ENCODE data around the gene ZBTB16. TPM values are rescaled to one million over a fixed set of nuclear protein-coding genes. Genes with fewer than 3 reads are reported as not detected.

ZBTB16 gene
- total and polyA plus RNA-seq, 8 donors, result 7.9 to 318 (median 55.3) TPM

GRCh38 chr11:114088836-114089235 is 29.3 kb downstream of the ZBTB16 start:
- TF ChIP-seq, protein P1, sequence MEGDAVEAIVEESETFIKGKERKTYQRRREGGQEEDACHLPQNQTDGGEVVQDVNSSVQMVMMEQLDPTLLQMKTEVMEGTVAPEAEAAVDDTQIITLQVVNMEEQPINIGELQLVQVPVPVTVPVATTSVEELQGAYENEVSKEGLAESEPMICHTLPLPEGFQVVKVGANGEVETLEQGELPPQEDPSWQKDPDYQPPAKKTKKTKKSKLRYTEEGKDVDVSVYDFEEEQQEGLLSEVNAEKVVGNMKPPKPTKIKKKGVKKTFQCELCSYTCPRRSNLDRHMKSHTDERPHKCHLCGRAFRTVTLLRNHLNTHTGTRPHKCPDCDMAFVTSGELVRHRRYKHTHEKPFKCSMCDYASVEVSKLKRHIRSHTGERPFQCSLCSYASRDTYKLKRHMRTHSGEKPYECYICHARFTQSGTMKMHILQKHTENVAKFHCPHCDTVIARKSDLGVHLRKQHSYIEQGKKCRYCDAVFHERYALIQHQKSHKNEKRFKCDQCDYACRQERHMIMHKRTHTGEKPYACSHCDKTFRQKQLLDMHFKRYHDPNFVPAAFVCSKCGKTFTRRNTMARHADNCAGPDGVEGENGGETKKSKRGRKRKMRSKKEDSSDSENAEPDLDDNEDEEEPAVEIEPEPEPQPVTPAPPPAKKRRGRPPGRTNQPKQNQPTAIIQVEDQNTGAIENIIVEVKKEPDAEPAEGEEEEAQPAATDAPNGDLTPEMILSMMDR (IDR thresholded peaks at IDR 0.05), result no peak
- TF ChIP-seq POLR2A (IDR thresholded peaks at IDR 0.05) (no peak), EP300 (IDR thresholded peaks at IDR 0.05) (no peak), POLR2AphosphoS5 (IDR thresholded peaks at IDR 0.05) (no peak)
- Histone ChIP-seq H3K27ac (peak overlapping the region in 3 of 5 donors; percentile 7 to 40 (median 9)), H3K4me1 (peaks cover 93 to 100% (median 96%) of the 10 kb centered on the region in 4 donors), H3K4me3 (peak overlapping the region in 1 of 4 donors; percentile 17), H3K27me3 (no peaks in the 10 kb centered on the region), H3K36me3 (peaks cover 18 to 60% (median 49%) of the 10 kb centered on the region in 4 donors), H3K9me3 (no peaks in the 10 kb centered on the region)
- no peak for DNase-seq
- 73 to 92% (median 87%) methylated on average over 7 of the region's 7 CpGs for WGBS, 5 donors
- intact Hi-C loops (cut with DNase I; ENCODE audit: low total_unique reads), result loop anchor here (10.0 kb wide), 1 partner anchor 46 kb away; no protein-coding TSS in a partner anchor

DNA sequence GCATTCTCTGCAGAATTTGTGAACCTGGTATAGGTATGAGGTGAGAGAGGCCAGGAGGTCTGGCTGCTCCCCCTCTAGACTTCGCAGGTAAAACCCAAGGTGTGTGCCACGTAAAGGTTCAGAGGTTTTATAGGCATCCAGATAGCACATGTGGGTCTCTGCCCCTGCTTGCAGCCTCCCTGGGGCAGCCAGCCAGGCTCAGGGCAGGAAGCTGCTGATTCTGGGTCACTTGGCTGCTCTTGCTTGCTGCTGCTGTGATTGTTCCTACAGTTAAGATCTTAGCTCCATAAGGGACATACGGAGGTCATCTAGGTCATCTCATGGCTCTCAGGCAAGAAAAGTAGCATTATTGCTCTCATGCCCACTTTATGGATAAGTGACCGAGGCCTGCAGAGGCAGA is 30.2 kb downstream of the ZBTB16 start:
- DNase-seq, result no peak
- H3K9me3 ChIP-seq, result no peaks in the 10 kb centered on the region
- peak overlapping the region in 3 of 5 donors; percentile 28 to 69 (median 41) for H3K27ac ChIP-seq
- H3K4me1 ChIP-seq, result peaks cover 84 to 97% (median 90%) of the 10 kb centered on the region in 4 donors
- intact Hi-C loops (cut with DNase I; ENCODE audit: low total_unique reads), result loop anchor here (10.0 kb wide), 1 partner anchor 45 kb away; no protein-coding TSS in a partner anchor
- TF ChIP-seq POLR2A (IDR thresholded peaks at IDR 0.05) (no peak), EP300 (IDR thresholded peaks at IDR 0.05) (no peak), POLR2AphosphoS5 (IDR thresholded peaks at IDR 0.05) (no peak)
- TF ChIP-seq, protein P1 (IDR thresholded peaks at IDR 0.05), result no peak
- WGBS, 5 donors, result 72 to 84% (median 79%) methylated on average over 4 of the region's 4 CpGs
- peak overlapping the region in 1 of 4 donors; percentile 21 for H3K4me3 ChIP-seq
- peaks cover 16 to 66% (median 51%) of the 10 kb centered on the region in 4 donors for H3K36me3 ChIP-seq
- H3K27me3 ChIP-seq, result no peaks in the 10 kb centered on the region

GRCh38 chr11:114090225-114090910 is 30.9 kb downstream of the ZBTB16 start:
- Histone ChIP-seq H3K9me3 (no peaks in the 10 kb centered on the region), H3K4me1 (peaks cover 78 to 97% (median 86%) of the 10 kb centered on the region in 4 donors), H3K27me3 (no peaks in the 10 kb centered on the region), H3K36me3 (peaks cover 16 to 68% (median 53%) of the 10 kb centered on the region in 4 donors), H3K4me3 (peak overlapping the region in 2 of 4 donors; percentile 4 to 14), H3K27ac (peak overlapping the region in 4 of 5 donors; percentile 15 to 69 (median 34))
- intact Hi-C loops (cut with DNase I; ENCODE audit: low total_unique reads), result no loop called here
- WGBS, 5 donors, result 82 to 93% (median 83%) methylated on average over 4 of the region's 4 CpGs
- no peak for DNase-seq
- TF ChIP-seq, protein P1 (IDR thresholded peaks at IDR 0.05), result no peak
- no peak for TF ChIP-seq POLR2AphosphoS5 (IDR thresholded peaks at IDR 0.05)
- no peak for TF ChIP-seq EP300 (IDR thresholded peaks at IDR 0.05)
- no peak for TF ChIP-seq POLR2A (IDR thresholded peaks at IDR 0.05)

- Histone ChIP-seq H3K4me3 (peak overlapping the region in 2 of 4 donors; percentile 4 to 14), H3K27me3 (no peaks in the 10 kb centered on the region), H3K27ac (peak overlapping the region in 3 of 5 donors; percentile 18 to 69 (median 52)), H3K36me3 (peaks cover 16 to 63% (median 53%) of the 10 kb centered on the region in 4 donors), H3K4me1 (peaks cover 72 to 97% (median 84%) of the 10 kb centered on the region in 4 donors), H3K9me3 (no peaks in the 10 kb centered on the region)
- TF ChIP-seq, protein P1 (IDR thresholded peaks at IDR 0.05), result no peak
- TF ChIP-seq POLR2AphosphoS5 (IDR thresholded peaks at IDR 0.05) (no peak), POLR2A (IDR thresholded peaks at IDR 0.05) (no peak), EP300 (IDR thresholded peaks at IDR 0.05) (no peak)
- no peak for DNase-seq
- WGBS, 5 donors, result 89 to 94% (median 93%) methylated on average over 10 of the region's 10 CpGs
- intact Hi-C loops (cut with DNase I; ENCODE audit: low total_unique reads), result no loop called here
Measured at GRCh38 chr11:114090976-114091375, 31.5 kb downstream of the ZBTB16 start.

All from stomach (tissue), 9 donors.